HCT116 (cell line): Measurements from ENCODE around the gene TASP1. TPM values are rescaled to one million over a fixed set of nuclear protein-coding genes. Genes with fewer than 3 reads are reported as not detected.

ENCODE experiments used
- ATAC-seq: fragments of 200-7000 bp; cut with Tn5 transposase; 2 replicates; pipeline ENCODE4 v1.9.1; 2020; ENCODE audit warnings: mild to moderate bottlenecking, moderate library complexity
- BruUV-seq: library from RNA; stranded (reverse); fragments of 400-500 nt; replicated peaks from 2 replicates; lab custom pipeline; 2021; lab: Mats Ljungman, UMichigan
- CTCF ChIA-PET: fragments of 300-600 bp; sonication (Branson Sonifier 250); formaldehyde crosslinking; loops from one replicate; lab custom pipeline; 2021; ENCODE audit warnings: antibody characterized with exemption; lab: Charles Lee
- POLR2A ChIA-PET: fragments of 300-600, 350-600 bp; sonication (Branson Sonifier 250); formaldehyde crosslinking; loops from one replicate; lab custom pipeline; 2021; ENCODE audit warnings: antibody characterized with exemption; lab: Charles Lee
- RAD21 ChIA-PET, 2 experiments: fragments of 300-600 bp; sonication (Branson Sonifier 250); formaldehyde crosslinking; loops; one replicate each; lab custom pipeline; 2023; ENCODE audit warnings: low total read pairs in 2 of 2; ENCODE audit not compliant: uncharacterized antibody in 2 of 2, unreplicated experiment in 2 of 2, low non-redundant PET in 1 of 2; lab: Charles Lee
- DNase-seq: peaks from one replicate; pipeline ENCODE4 v3.0.0-alpha.2; 2010; ENCODE audit warnings: low read depth, low spot score
- H2AFZ ChIP-seq: fragments of 200-600 bp; shearing (Covaris generic), sonication (generic); 2 replicates; pipeline ENCODE4 v1.6.1; 2017; ENCODE audit warnings: low read depth, mixed run types, mixed read lengths, antibody characterized with exemption, low read length; ENCODE audit not compliant: poor library complexity, severe bottlenecking
- H3K27ac ChIP-seq: 2 replicates; pipeline ENCODE4 v1.5.1; 2012; ENCODE audit warnings: low read depth, low read length
- H3K27me3 ChIP-seq: fragments of 200-600 bp; sonication (generic); 2 replicates; pipeline ENCODE4 v1.6.1; 2016; ENCODE audit warnings: mixed run types, low read length, mixed read lengths; ENCODE audit not compliant: insufficient read depth
- H3K36me3 ChIP-seq, 2 experiments: fragments of 200-500 bp in 1 of 2; fragments of 200-600 bp in 1 of 2; sonication (Bioruptor generic) in 1 of 2; sonication (generic) in 1 of 2; 2 replicates each; pipeline versions ENCODE4 v1.5.1 to v1.6.1; 2014 to 2016; ENCODE audit warnings: low read length in 2 of 2, inconsistent platforms in 1 of 2, mixed read lengths in 1 of 2, mixed run types in 1 of 2; ENCODE audit not compliant: insufficient read depth in 2 of 2, control insufficient read depth in 1 of 2
- H3K4me1 ChIP-seq, 2 experiments: fragments of 200-600 bp in 1 of 2; sonication (generic) in 1 of 2; 2 replicates each; pipeline versions ENCODE4 v1.5.1 to v1.6.1; 2012 to 2017; ENCODE audit warnings: low read length in 2 of 2, inconsistent platforms in 1 of 2, mild to moderate bottlenecking in 1 of 2, mixed read lengths in 1 of 2, mixed run types in 1 of 2, moderate library complexity in 1 of 2; ENCODE audit not compliant: insufficient read depth in 2 of 2, control insufficient read depth in 1 of 2
- H3K4me2 ChIP-seq: fragments of 200-600 bp; sonication (generic); 2 replicates; pipeline ENCODE4 v1.6.1; 2017; ENCODE audit warnings: mixed run types, low read length, mixed read lengths
- H3K4me3 ChIP-seq, 2 experiments: fragments of 200-600 bp in 1 of 2; sonication (generic) in 1 of 2; replicated peaks in 1 of 2; 2 replicates each; pipeline ENCODE4 v1.5.1; 2011 to 2016; ENCODE audit warnings: low read length in 2 of 2, control low read depth in 1 of 2, low read depth in 1 of 2, mild to moderate bottlenecking in 1 of 2, mixed read lengths in 1 of 2, mixed run types in 1 of 2
- H3K79me2 ChIP-seq: fragments of 200-600 bp; sonication (generic); 2 replicates; pipeline ENCODE4 v1.6.1; 2017; ENCODE audit warnings: mild to moderate bottlenecking, mixed run types, low read length, moderate library complexity, mixed read lengths; ENCODE audit not compliant: insufficient read depth
- H3K9ac ChIP-seq: fragments of 200-600 bp; sonication (generic); 2 replicates; pipeline ENCODE4 v1.6.1; 2016; ENCODE audit warnings: low read length, mixed read lengths
- H3K9me2 ChIP-seq: fragments of 200-600 bp; sonication (generic), shearing (Covaris generic); 2 replicates; pipeline ENCODE4 v1.6.1; 2017; ENCODE audit warnings: mixed run types, mild to moderate bottlenecking, moderate library complexity; ENCODE audit not compliant: insufficient read depth
- H3K9me3 ChIP-seq, 2 experiments: fragments of 200-500 bp in 1 of 2; fragments of 200-600 bp in 1 of 2; sonication (Bioruptor generic) in 1 of 2; sonication (generic) in 1 of 2; 2 replicates each; pipeline ENCODE4 v1.6.1; 2014 to 2017; ENCODE audit warnings: low read length in 2 of 2, mixed read lengths in 2 of 2, inconsistent platforms in 1 of 2, low read depth in 1 of 2, mild to moderate bottlenecking in 1 of 2, mixed run types in 1 of 2, moderate library complexity in 1 of 2; ENCODE audit not compliant: control insufficient read depth in 1 of 2, insufficient read depth in 1 of 2
- H4K20me1 ChIP-seq: fragments of 200-600 bp; sonication (generic), shearing (Covaris generic); 2 replicates; pipeline ENCODE4 v1.6.1; 2017; ENCODE audit warnings: mixed run types, mild to moderate bottlenecking, moderate library complexity; ENCODE audit not compliant: insufficient read depth
- CBX3 ChIP-seq: IDR thresholded peaks from 2 replicates; pipeline ENCODE4 v1.6.1; 2012; ENCODE audit warnings: low read depth
- CEBPB ChIP-seq: IDR thresholded peaks from 2 replicates; pipeline ENCODE4 v1.6.1; 2012; ENCODE audit warnings: low read depth
- EGR1 ChIP-seq: IDR thresholded peaks from 2 replicates; pipeline ENCODE4 v1.6.1; 2012; ENCODE audit warnings: low read depth
- ELF1 ChIP-seq: IDR thresholded peaks from 2 replicates; pipeline ENCODE4 v1.6.1; 2012; ENCODE audit warnings: low read depth, borderline replicate concordance
- EZH2 ChIP-seq: fragments of 200-600 bp; sonication (generic); IDR thresholded peaks from 2 replicates; pipeline ENCODE4 v1.6.1; 2017; ENCODE audit warnings: antibody characterized with exemption, mixed run types
- EZH2phosphoT487 ChIP-seq: fragments of 200-600 bp; IDR thresholded peaks from 2 replicates; pipeline ENCODE4 v1.6.1; 2018; ENCODE audit warnings: antibody characterized with exemption, borderline replicate concordance
- FOSL1 ChIP-seq: IDR thresholded peaks from 2 replicates; pipeline ENCODE4 v1.6.1; 2012; ENCODE audit warnings: low read depth
- POLR2AphosphoS5 ChIP-seq: IDR thresholded peaks from 2 replicates; pipeline ENCODE4 v1.6.1; 2011; ENCODE audit warnings: mild to moderate bottlenecking, low read depth, low read length, moderate library complexity
- RAD21 ChIP-seq: IDR thresholded peaks from 2 replicates; pipeline ENCODE4 v1.6.1; 2012; ENCODE audit warnings: low read depth, mild to moderate bottlenecking
- SP1 ChIP-seq: IDR thresholded peaks from 2 replicates; pipeline ENCODE4 v1.6.1; 2012; ENCODE audit warnings: low read depth
- SRF ChIP-seq: IDR thresholded peaks from 2 replicates; pipeline ENCODE4 v1.6.1; 2012; ENCODE audit warnings: low read depth
- TCF7L2 ChIP-seq: IDR thresholded peaks from 2 replicates; pipeline ENCODE4 v1.7.0; 2011; ENCODE audit warnings: borderline replicate concordance, inconsistent platforms; ENCODE audit not compliant: insufficient read depth, insufficient read length; ENCODE audit errors: extremely low read depth
- YY1 ChIP-seq: IDR thresholded peaks from 2 replicates; pipeline ENCODE4 v1.6.1; 2011; ENCODE audit warnings: low read length, low read depth, moderate library complexity, mild to moderate bottlenecking; ENCODE audit not compliant: insufficient replicate concordance; ENCODE audit errors: extremely low read depth
- ZNF274 ChIP-seq: fragments of 200-500 bp; sonication (Bioruptor generic); IDR thresholded peaks from 2 replicates; pipeline ENCODE4 v1.6.1; 2014; ENCODE audit warnings: mild to moderate bottlenecking, low read depth, low read length, inconsistent platforms
- intact Hi-C: fragments of 100-400 bp; cut with micrococcal nuclease; formaldehyde crosslinking; loops from 2 replicates; pipeline ENCODE4 v1.10.0; 2022
- total RNA-seq: library from RNA; stranded (reverse); gene quantifications from one replicate; pipeline ENCODE4 v1.2.1, GENCODE V29; 2021; ENCODE audit not compliant: unreplicated experiment
- TF ChIP-seq, protein P1 (sequence below): IDR thresholded peaks from 2 replicates; pipeline ENCODE4 v1.6.1; 2012
- TF ChIP-seq, protein P2 (sequence below), 3 experiments: fragments of 200-600 bp in 1 of 3; sonication (generic) in 1 of 3; IDR thresholded peaks in 2 of 3; conservative IDR thresholded peaks in 1 of 3; 2 replicates each; pipeline ENCODE4 v1.5.1; 2012 to 2017; ENCODE audit warnings: low read depth in 2 of 3, low read length in 2 of 3, antibody characterized with exemption in 1 of 3, borderline replicate concordance in 1 of 3, control low read depth in 1 of 3, mild to moderate bottlenecking in 1 of 3, mixed read lengths in 1 of 3, mixed run types in 1 of 3, moderate library complexity in 1 of 3; ENCODE audit not compliant: insufficient read depth in 1 of 3
- TF ChIP-seq, protein P3 (sequence below): IDR thresholded peaks from 2 replicates; pipeline ENCODE4 v1.6.1; 2011; ENCODE audit warnings: mild to moderate bottlenecking, low read length, moderate library complexity; ENCODE audit not compliant: insufficient replicate concordance; ENCODE audit errors: extremely low read depth

Gene TASP1
- total RNA-seq, 1 experiment from 2014 or later, result 19.1 TPM

DNA sequence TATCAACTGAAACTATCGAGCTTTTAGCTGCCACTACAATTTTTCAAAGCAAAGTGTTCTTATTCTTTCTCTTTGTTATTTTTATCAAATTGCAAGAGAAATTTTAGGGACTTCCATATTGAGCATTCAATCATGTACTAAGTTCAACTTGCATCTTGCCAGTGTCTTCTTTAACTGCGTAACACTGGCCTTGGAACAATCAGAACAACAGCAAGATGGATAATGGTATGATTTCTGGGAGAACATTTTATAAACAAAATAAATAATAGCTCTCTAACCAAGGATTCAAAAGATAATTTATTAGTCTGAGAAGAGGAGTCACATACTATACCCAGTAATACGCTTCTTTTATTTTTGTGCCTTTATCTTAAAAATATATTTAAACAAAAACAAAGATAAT, 249.6 kb downstream of the TASP1 start:
- ChIA-PET POLR2A (no interaction called here), RAD21 (no interaction called here)
- no TSS peak for BruUV-seq

More for the DNA sequence above, 249.6 kb downstream of the TASP1 start:
- no peaks in the 10 kb centered on the region for H4K20me1 ChIP-seq
- no peak overlapping the region for H3K27ac ChIP-seq
- ATAC-seq, result no peak
- TF ChIP-seq RAD21, result no peak
- no peak for TF ChIP-seq EGR1
- TF ChIP-seq CEBPB, result no peak
- TF ChIP-seq, protein P1, sequence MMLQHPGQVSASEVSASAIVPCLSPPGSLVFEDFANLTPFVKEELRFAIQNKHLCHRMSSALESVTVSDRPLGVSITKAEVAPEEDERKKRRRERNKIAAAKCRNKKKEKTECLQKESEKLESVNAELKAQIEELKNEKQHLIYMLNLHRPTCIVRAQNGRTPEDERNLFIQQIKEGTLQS, result no peak
- TF ChIP-seq, protein P2, sequence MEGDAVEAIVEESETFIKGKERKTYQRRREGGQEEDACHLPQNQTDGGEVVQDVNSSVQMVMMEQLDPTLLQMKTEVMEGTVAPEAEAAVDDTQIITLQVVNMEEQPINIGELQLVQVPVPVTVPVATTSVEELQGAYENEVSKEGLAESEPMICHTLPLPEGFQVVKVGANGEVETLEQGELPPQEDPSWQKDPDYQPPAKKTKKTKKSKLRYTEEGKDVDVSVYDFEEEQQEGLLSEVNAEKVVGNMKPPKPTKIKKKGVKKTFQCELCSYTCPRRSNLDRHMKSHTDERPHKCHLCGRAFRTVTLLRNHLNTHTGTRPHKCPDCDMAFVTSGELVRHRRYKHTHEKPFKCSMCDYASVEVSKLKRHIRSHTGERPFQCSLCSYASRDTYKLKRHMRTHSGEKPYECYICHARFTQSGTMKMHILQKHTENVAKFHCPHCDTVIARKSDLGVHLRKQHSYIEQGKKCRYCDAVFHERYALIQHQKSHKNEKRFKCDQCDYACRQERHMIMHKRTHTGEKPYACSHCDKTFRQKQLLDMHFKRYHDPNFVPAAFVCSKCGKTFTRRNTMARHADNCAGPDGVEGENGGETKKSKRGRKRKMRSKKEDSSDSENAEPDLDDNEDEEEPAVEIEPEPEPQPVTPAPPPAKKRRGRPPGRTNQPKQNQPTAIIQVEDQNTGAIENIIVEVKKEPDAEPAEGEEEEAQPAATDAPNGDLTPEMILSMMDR (IDR thresholded peaks at IDR 0.05 in 2 of 3, conservative IDR thresholded peaks at IDR 0.05 in 1 of 3; ENCODE audit: borderline replicate concordance in 1 of 3, insufficient read depth in 1 of 3, low read depth in 2 of 3, low read length in 2 of 3), result no peak
- TF ChIP-seq EZH2phosphoT487, result no peak
- no peak for TF ChIP-seq ZNF274
- TF ChIP-seq SRF, result no peak
- TF ChIP-seq CBX3, result no peak
- TF ChIP-seq FOSL1, result no peak
- TF ChIP-seq POLR2AphosphoS5, result no peak
- no peak for TF ChIP-seq EZH2
- no peak for TF ChIP-seq TCF7L2
- TF ChIP-seq SP1, result no peak
- TF ChIP-seq, protein P3, sequence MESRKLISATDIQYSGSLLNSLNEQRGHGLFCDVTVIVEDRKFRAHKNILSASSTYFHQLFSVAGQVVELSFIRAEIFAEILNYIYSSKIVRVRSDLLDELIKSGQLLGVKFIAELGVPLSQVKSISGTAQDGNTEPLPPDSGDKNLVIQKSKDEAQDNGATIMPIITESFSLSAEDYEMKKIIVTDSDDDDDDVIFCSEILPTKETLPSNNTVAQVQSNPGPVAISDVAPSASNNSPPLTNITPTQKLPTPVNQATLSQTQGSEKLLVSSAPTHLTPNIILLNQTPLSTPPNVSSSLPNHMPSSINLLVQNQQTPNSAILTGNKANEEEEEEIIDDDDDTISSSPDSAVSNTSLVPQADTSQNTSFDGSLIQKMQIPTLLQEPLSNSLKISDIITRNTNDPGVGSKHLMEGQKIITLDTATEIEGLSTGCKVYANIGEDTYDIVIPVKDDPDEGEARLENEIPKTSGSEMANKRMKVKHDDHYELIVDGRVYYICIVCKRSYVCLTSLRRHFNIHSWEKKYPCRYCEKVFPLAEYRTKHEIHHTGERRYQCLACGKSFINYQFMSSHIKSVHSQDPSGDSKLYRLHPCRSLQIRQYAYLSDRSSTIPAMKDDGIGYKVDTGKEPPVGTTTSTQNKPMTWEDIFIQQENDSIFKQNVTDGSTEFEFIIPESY, result no peak
- no peak for TF ChIP-seq ELF1
- no peak for TF ChIP-seq YY1
- TF ChIP-seq, all 23 proteins: peak for 0
- H3K9ac ChIP-seq, result no peak overlapping the region
- intact Hi-C loops, result no loop called here
- H3K9me2 ChIP-seq, result no peaks in the 10 kb centered on the region
- no peak overlapping the region for H3K4me2 ChIP-seq
- H2AFZ ChIP-seq, result no peak overlapping the region
- peaks cover 0 to 4% of the 10 kb centered on the region in 2 experiments; a peak in 1 of 4 replicates for H3K36me3 ChIP-seq
- H3K79me2 ChIP-seq, result no peaks in the 10 kb centered on the region
- no peak for DNase-seq
- no peak overlapping the region for H3K4me3 ChIP-seq
- H3K9me3 ChIP-seq, result no peaks in the 10 kb centered on the region
- CTCF ChIA-PET, result no interaction called here
- no peaks in the 10 kb centered on the region for H3K4me1 ChIP-seq
- H3K27me3 ChIP-seq, result no peaks in the 10 kb centered on the region
